ENCODE data around the gene IFT43. TPM values are rescaled to one million over a fixed set of nuclear protein-coding genes. Genes with fewer than 3 reads are reported as not detected.

Gene IFT43
- total RNA-seq, 4 donors from 2014 or later, result 8.7 to 18.1 (median 14.2) TPM

GRCh38 chr14:75971509-75971908, 14.1 kb upstream of the IFT43 start:
- Histone ChIP-seq H3K4me3 (no peak overlapping the region), H3K36me3 (peaks cover 0 to under 1% of the 10 kb centered on the region in 2 donors), H3K4me1 (peaks cover 10 to 17% of the 10 kb centered on the region in 2 donors), H3K27ac (no peak overlapping the region), H3K9me3 (no peaks in the 10 kb centered on the region), H3K27me3 (no peaks in the 10 kb centered on the region)
- in situ Hi-C loops (cut with MboI; ENCODE audit: low sequenced_read_pairs in 4 of 4) (loop anchor here in 1 of 4 donors (10.0 kb wide), 1 partner anchor 67 kb away; no protein-coding TSS in a partner anchor), intact Hi-C loops (cut with DNase I; ENCODE audit: low total_unique reads) (no loop called here)
- TF ChIP-seq POLR2A (IDR thresholded peaks at IDR 0.05) (no peak), CTCF (IDR thresholded peaks at IDR 0.05 in 4 of 5, conservative IDR thresholded peaks at IDR 0.05 in 1 of 5) (no peak)
- ATAC-seq (no peak), DNase-seq (no peak)

- DNase-seq, result peak; percentile 56 to 72
- Histone ChIP-seq H3K27me3 (no peaks in the 10 kb centered on the region), H3K27ac (peak overlapping the region; percentile 62 to 77 (median 73)), H3K4me1 (peaks cover 20 to 28% of the 10 kb centered on the region in 2 donors), H3K36me3 (no peaks in the 10 kb centered on the region), H3K9me3 (no peaks in the 10 kb centered on the region), H3K4me3 (no peak overlapping the region)
- peak; percentile 88 to 90 for ATAC-seq
- no peak for TF ChIP-seq CTCF (IDR thresholded peaks at IDR 0.05 in 4 of 5, conservative IDR thresholded peaks at IDR 0.05 in 1 of 5)
- TF ChIP-seq POLR2A (IDR thresholded peaks at IDR 0.05), result no peak
- intact Hi-C loops (cut with DNase I; ENCODE audit: low total_unique reads) (loop anchor here (1.0 kb wide), 1 partner anchor 32 kb away; no protein-coding TSS in a partner anchor), in situ Hi-C loops (cut with MboI; ENCODE audit: low sequenced_read_pairs in 4 of 4) (loop anchor here in 1 of 4 donors (10.0 kb wide), 1 partner anchor 68 kb away; no protein-coding TSS in a partner anchor)
Measured at GRCh38 chr14:75972801-75973421, 12.7 kb upstream of the IFT43 start.

GRCh38 chr14:75976826-75977581, 8.6 kb upstream of the IFT43 start:
- H3K4me3 ChIP-seq, result no peak overlapping the region
- no peaks in the 10 kb centered on the region for H3K36me3 ChIP-seq
- in situ Hi-C loops (cut with MboI; ENCODE audit: low sequenced_read_pairs in 4 of 4) (loop anchor here in 1 of 4 donors (10.0 kb wide), 1 partner anchor 72 kb away; no protein-coding TSS in a partner anchor), intact Hi-C loops (cut with DNase I; ENCODE audit: low total_unique reads) (no loop called here)
- DNase-seq, result no peak
- no peak for ATAC-seq
- peak overlapping the region; percentile 26 to 97 (median 72) for H3K27ac ChIP-seq
- TF ChIP-seq POLR2A (IDR thresholded peaks at IDR 0.05) (no peak), CTCF (IDR thresholded peaks at IDR 0.05 in 4 of 5, conservative IDR thresholded peaks at IDR 0.05 in 1 of 5) (no peak)
- H3K27me3 ChIP-seq, result no peaks in the 10 kb centered on the region
- no peaks in the 10 kb centered on the region for H3K9me3 ChIP-seq
- peaks cover 56 to 57% of the 10 kb centered on the region in 2 donors for H3K4me1 ChIP-seq

- in situ Hi-C loops (cut with MboI; ENCODE audit: low sequenced_read_pairs in 4 of 4) (loop anchor here in 1 of 4 donors (10.0 kb wide), 1 partner anchor 73 kb away; no protein-coding TSS in a partner anchor), intact Hi-C loops (cut with DNase I; ENCODE audit: low total_unique reads) (no loop called here)
- peak in 1 of 2 donors; percentile 17 for ATAC-seq
- Histone ChIP-seq H3K27me3 (no peaks in the 10 kb centered on the region), H3K4me3 (no peak overlapping the region), H3K4me1 (peaks cover 51 to 52% of the 10 kb centered on the region in 2 donors), H3K27ac (peak overlapping the region; percentile 49 to 97 (median 73)), H3K9me3 (no peaks in the 10 kb centered on the region), H3K36me3 (no peaks in the 10 kb centered on the region)
- TF ChIP-seq POLR2A (IDR thresholded peaks at IDR 0.05), result no peak
- no peak for TF ChIP-seq CTCF (IDR thresholded peaks at IDR 0.05 in 4 of 5, conservative IDR thresholded peaks at IDR 0.05 in 1 of 5)
- no peak for DNase-seq
Measured at GRCh38 chr14:75977582-75977943, 8.0 kb upstream of the IFT43 start.

Measured in gastrocnemius medialis (tissue), 4 donors.